ENCODE data around the gene SLC40A1. TPM values are rescaled to one million over a fixed set of nuclear protein-coding genes. Genes with fewer than 3 reads are reported as not detected.

The SLC40A1 gene
- polyA plus RNA-seq, 10 donors: 31.8 to 55.6 (median 42.3) TPM

GRCh38 chr2:189517847-189518535, 62.6 kb downstream of the SLC40A1 start:
- DNase-seq: no peak

- no peak for DNase-seq
Observed at GRCh38 chr2:189516546-189516945, 64.0 kb downstream of the SLC40A1 start.

GRCh38 chr2:189515264-189515663, 65.3 kb downstream of the SLC40A1 start:
- DNase-seq: peak in 1 of 3 donors; percentile 38

DNA sequence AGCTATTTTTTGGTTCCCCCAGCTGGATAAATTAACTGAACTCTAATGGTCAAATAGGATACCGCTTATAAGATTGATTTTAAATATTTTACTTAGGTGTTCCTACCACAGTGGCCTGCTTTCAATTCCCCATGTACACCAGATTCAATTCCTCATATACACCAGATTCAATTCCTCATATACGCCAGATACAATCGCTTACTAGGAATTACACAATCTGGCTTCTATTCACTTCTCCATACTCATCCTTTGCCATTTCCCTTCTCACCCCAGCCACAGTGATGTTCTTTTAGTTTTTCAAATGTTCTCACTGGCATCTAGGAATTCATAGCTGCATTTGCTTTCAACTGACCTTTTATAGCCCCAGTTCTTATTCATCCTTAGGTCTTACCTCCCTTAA, 66.5 kb downstream of the SLC40A1 start:
- DNase-seq: no peak

DNA sequence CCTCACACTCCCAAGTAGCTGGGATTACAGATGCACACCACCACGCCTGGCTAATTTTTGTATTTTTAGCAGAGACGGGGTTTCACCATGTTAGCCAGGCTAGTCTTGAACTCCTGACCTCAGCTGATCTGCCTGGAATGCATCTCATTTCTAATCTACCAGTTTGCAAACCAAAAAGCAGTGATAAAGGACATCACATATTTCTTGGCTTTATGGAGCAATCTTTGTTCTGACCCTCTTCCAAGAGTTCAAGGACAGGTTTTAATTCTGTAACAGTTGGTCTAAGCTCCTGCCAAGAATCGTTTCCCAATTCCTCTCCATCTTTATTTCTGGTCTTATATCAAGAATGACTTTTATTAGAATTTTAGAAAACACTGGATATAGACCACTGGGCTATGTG, 67.7 kb downstream of the SLC40A1 start:
- no peak for DNase-seq

DNA sequence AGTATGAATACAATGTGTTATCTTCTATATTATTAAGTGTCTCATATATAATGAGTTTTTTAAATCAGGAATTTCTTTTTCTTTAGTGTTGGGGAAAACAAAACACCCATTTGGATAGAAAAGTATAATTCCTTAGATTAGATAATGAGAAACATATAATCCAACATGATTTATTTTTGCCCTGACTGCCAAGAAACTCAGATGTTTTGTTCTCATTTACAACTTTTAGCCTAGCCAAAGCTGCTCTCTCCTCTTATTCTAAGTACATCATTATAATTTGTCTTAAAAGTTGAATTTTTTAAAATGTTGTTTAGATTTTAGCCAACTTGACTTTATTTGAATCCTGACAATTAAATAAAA, 68.6 kb downstream of the SLC40A1 start:
- peak in 1 of 3 donors; percentile 43 for DNase-seq

GRCh38 chr2:189511210-189511959, 69.2 kb downstream of the SLC40A1 start:
- DNase-seq: no peak

Other genes with a start within 250 kb of the SLC40A1 start
- 10 to 100 TPM; 29.7 to 44.0 (median 38.3) TPM for gene WDR75, start 139.3 kb downstream of the SLC40A1 start, polyA plus RNA-seq (ENCODE audit: insufficient read length in 10 of 10)
- gene ASNSD1, start 80.7 kb upstream of the SLC40A1 start, polyA plus RNA-seq (ENCODE audit: insufficient read length in 10 of 10): 10 to 100 TPM; 36.8 to 50.5 (median 44.3) TPM
- gene ANKAR, start 93.9 kb upstream of the SLC40A1 start, polyA plus RNA-seq (ENCODE audit: insufficient read length in 10 of 10): 1 to 10 TPM; 3.7 to 9.5 (median 5.9) TPM
- 10 to 100 TPM in 7 of 10 donors, 1 to 10 TPM in 3; 8.0 to 16.4 (median 11.9) TPM for gene OSGEPL1, start 182.0 kb upstream of the SLC40A1 start, polyA plus RNA-seq (ENCODE audit: insufficient read length in 10 of 10)
- gene ORMDL1, start 203.6 kb upstream of the SLC40A1 start, polyA plus RNA-seq (ENCODE audit: insufficient read length in 10 of 10): 10 to 100 TPM; 42.2 to 73.6 (median 50.1) TPM
- 10 to 100 TPM; 23.6 to 35.8 (median 29.9) TPM for gene PMS1, start 203.7 kb upstream of the SLC40A1 start, polyA plus RNA-seq (ENCODE audit: insufficient read length in 10 of 10)

Measured in muscle of back (tissue), 11 donors.